ENCODE data around the gene NEK7.

- no peak for TF ChIP-seq CTCF (IDR thresholded peaks at IDR 0.05; ENCODE audit: poor library complexity, severe bottlenecking)
- no peak for TF ChIP-seq EZH2 (IDR thresholded peaks at IDR 0.05; ENCODE audit: borderline replicate concordance, insufficient read depth, low read length, poor library complexity, severe bottlenecking)
- no peak for TF ChIP-seq POLR2AphosphoS5 (IDR thresholded peaks at IDR 0.05)
- no peak for TF ChIP-seq EP300 (conservative IDR thresholded peaks at IDR 0.05; ENCODE audit: poor library complexity, severe bottlenecking)
- TF ChIP-seq SMC3 (conservative IDR thresholded peaks at IDR 0.05; ENCODE audit: poor library complexity) = no peak
- TF ChIP-seq RAD21 (conservative IDR thresholded peaks at IDR 0.05) = no peak
- no peak for TF ChIP-seq REST (IDR thresholded peaks at IDR 0.05; ENCODE audit: borderline replicate concordance)
These were observed 1.5 kb upstream of the NEK7 start for GRCh38 chr1:198155253-198155652.

Data from neural cell (in vitro differentiated cells).